Measurements from ENCODE around the gene FOXO3. TPM values are rescaled to one million over a fixed set of nuclear protein-coding genes. Genes with fewer than 3 reads are reported as not detected.

Gene FOXO3
- total and polyA plus RNA-seq, 9 donors, result 33.4 to 94.8 (median 70.0) TPM

DNA sequence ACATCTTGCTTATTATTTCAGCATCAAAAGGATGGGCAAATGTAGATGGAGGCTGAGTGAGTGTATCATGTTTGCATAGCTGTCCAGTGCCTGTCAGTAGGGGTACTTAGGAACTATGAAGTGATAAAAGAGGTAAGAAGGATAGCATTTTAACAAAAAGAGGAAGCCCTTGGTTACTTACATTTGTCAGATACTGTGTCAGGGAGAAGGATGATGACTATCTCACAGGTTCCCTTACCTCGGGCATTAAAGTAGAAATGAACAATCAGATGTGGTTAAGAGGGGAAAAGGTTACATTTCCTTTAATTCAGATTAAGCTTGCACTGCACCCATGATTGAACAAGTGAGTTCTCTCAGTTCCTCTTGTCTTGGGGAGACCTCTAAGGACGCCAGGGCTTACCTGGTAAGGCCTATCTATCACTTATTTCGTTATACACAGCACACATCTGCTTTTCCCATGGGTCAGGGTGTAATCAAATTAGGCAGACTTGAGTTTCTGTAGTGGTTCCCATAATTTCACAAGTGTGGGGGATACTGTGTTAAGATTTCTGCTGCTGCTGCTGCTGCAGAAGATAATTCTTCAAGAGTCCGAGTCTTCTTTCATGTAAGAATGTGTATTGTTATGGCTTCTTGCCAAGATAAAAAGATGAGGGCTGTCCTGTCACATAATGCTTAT lies 4.5 kb downstream of the FOXO3 start:
- intact Hi-C loops (cut with DNase I), result no loop called here

DNA sequence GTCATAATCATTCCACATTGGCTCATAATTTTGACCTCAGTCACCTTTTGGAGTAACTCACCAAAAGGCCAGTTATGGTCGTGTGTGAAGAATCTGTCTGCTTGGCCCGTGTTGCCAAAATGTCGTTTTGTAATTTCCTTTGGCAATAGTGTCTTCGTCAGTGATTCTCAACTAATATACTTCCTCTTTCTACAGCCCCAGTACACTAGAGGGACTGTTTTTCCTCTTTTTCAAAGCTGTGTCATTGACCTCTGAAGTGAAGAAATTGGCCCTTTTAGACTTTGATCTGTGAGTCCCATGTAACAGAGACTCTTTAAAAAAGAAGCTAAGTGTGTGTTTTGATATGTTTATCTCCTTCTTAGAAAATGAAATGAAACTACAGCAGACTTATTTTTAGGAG lies 5.2 kb downstream of the FOXO3 start:
- Histone ChIP-seq H3K36me3 (no peaks in the 10 kb centered on the region), H3K4me1 (ENCODE audit: insufficient read depth) (peaks cover 8% of the 10 kb centered on the region), H3K9me3 (no peaks in the 10 kb centered on the region), H3K27me3 (no peaks in the 10 kb centered on the region), H3K27ac (peak overlapping the region in 1 of 2 donors; percentile 45), H3K4me3 (no peak overlapping the region)
- peak in 3 of 5 donors; percentile 46 to 84 (median 63) for DNase-seq
- intact Hi-C loops (cut with DNase I), result no loop called here
- TF ChIP-seq, protein P1, sequence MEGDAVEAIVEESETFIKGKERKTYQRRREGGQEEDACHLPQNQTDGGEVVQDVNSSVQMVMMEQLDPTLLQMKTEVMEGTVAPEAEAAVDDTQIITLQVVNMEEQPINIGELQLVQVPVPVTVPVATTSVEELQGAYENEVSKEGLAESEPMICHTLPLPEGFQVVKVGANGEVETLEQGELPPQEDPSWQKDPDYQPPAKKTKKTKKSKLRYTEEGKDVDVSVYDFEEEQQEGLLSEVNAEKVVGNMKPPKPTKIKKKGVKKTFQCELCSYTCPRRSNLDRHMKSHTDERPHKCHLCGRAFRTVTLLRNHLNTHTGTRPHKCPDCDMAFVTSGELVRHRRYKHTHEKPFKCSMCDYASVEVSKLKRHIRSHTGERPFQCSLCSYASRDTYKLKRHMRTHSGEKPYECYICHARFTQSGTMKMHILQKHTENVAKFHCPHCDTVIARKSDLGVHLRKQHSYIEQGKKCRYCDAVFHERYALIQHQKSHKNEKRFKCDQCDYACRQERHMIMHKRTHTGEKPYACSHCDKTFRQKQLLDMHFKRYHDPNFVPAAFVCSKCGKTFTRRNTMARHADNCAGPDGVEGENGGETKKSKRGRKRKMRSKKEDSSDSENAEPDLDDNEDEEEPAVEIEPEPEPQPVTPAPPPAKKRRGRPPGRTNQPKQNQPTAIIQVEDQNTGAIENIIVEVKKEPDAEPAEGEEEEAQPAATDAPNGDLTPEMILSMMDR (IDR thresholded peaks at IDR 0.05), result peak in 2 of 3 donors; percentile 29 to 36
- TF ChIP-seq POLR2A (IDR thresholded peaks at IDR 0.05), result no peak
- 0 to 2% (median 1%) methylated on average over 4 of the region's 4 CpGs for WGBS, 3 donors

More for the DNA sequence above, 4.5 kb downstream of the FOXO3 start:
- Histone ChIP-seq H3K27me3 (no peaks in the 10 kb centered on the region), H3K4me1 (ENCODE audit: insufficient read depth) (peaks cover 8% of the 10 kb centered on the region), H3K27ac (peak overlapping the region; percentile 25 to 45), H3K9me3 (no peaks in the 10 kb centered on the region), H3K4me3 (no peak overlapping the region), H3K36me3 (no peaks in the 10 kb centered on the region)
- no peak for TF ChIP-seq POLR2A (IDR thresholded peaks at IDR 0.05)
- TF ChIP-seq, protein P1 (IDR thresholded peaks at IDR 0.05), result no peak
- TF ChIP-seq EP300 (IDR thresholded peaks at IDR 0.05), result no peak
- WGBS, 3 donors, result 28 to 39% (median 32%) methylated on average over 4 of the region's 4 CpGs
- no peak for DNase-seq

DNA sequence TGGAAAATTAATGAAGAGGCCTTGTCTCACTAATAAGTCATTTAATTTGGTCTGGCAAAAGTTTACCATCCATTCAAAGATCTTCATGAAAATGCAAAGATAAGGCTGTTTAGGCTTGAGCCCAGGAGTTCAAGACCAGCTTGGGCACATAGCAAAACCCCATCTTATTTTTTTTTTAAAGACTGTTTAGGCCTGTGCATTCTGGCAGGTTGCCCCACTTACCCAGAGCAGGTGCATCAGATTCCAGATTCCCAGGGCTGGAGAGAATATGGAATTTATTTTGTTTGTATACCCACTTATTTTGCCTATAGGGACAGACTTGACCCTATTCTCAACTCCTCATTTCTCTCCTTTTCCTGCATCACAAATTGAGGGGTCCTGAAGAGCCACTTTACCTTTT lies 5.7 kb downstream of the FOXO3 start:
- intact Hi-C loops (cut with DNase I), result no loop called here
- H3K27ac ChIP-seq, result peak overlapping the region; percentile 30 to 45
- H3K27me3 ChIP-seq, result no peaks in the 10 kb centered on the region
- H3K4me3 ChIP-seq, result no peak overlapping the region
- no peaks in the 10 kb centered on the region for H3K9me3 ChIP-seq
- H3K4me1 ChIP-seq (ENCODE audit: insufficient read depth), result peaks cover 8% of the 10 kb centered on the region
- no peaks in the 10 kb centered on the region for H3K36me3 ChIP-seq
- TF ChIP-seq EP300 (IDR thresholded peaks at IDR 0.05), result no peak
- TF ChIP-seq, protein P1 (IDR thresholded peaks at IDR 0.05), result no peak
- DNase-seq, result peak in 1 of 5 donors; percentile 45

DNA sequence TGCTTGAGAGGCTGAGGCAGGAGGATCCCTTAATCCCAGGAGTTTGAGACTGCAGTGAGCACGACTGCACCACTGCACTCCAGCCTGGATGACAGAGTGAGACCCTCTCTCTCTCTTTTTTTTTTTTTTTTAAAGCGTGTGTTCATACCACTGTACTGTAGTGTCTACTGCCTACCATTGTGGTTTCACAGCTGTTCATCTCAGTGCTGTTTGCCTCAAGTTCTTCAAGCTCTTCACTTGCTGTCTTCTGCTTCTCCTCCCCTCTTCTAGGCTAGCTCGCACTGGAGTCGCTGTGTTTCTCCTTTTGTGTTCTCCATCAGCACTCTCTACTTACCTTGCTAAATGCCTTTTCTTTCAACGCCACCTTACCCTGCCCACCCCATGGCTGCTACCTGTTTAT lies 7.4 kb downstream of the FOXO3 start:
- TF ChIP-seq EP300 (IDR thresholded peaks at IDR 0.05) (no peak), POLR2A (IDR thresholded peaks at IDR 0.05) (no peak)
- TF ChIP-seq, protein P1 (IDR thresholded peaks at IDR 0.05), result no peak
- H3K36me3 ChIP-seq, result no peaks in the 10 kb centered on the region
- no peak for DNase-seq
- 85 to 89% (median 89%) methylated on average over 5 of the region's 5 CpGs for WGBS, 3 donors
- H3K4me3 ChIP-seq, result no peak overlapping the region
- no peak overlapping the region for H3K27ac ChIP-seq
- no peaks in the 10 kb centered on the region for H3K9me3 ChIP-seq
- peaks cover 9% of the 10 kb centered on the region for H3K4me1 ChIP-seq (ENCODE audit: insufficient read depth)
- intact Hi-C loops (cut with DNase I), result no loop called here
- no peaks in the 10 kb centered on the region for H3K27me3 ChIP-seq
